NT2/D1 (cell line): ENCODE measurements around the gene STARD6.

ENCODE experiments used
- YY1 ChIP-seq: IDR thresholded peaks from 2 replicates; pipeline ENCODE4 v1.6.1; 2011; ENCODE audit not compliant: insufficient read length, insufficient read depth
- ZNF274 ChIP-seq: IDR thresholded peaks from 2 replicates; pipeline ENCODE4 v1.6.1; 2011; ENCODE audit warnings: mild to moderate bottlenecking, low read depth, low read length

DNA sequence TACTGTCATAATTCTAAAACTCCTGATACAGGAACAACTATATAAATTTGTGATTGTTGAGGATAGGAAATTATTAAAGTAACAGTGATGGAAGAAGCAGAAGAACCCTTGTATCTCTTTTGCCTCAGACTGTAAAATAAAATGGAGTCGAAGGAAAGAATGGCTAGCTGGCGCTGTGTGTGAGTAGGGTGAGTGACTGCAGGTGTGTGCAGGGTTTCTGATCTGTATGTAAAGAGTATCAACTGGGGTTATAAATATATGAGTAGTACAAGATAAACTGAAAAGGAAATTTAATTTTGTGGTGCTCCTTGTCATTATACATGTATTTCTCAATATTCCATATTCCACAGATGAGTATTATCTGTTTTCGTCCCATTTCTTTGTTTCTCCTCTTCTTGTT, 73.1 kb downstream of the STARD6 start:
- TF ChIP-seq YY1 (no peak), ZNF274 (no peak)
